Measurements from ENCODE around the gene PCID2.

DNA sequence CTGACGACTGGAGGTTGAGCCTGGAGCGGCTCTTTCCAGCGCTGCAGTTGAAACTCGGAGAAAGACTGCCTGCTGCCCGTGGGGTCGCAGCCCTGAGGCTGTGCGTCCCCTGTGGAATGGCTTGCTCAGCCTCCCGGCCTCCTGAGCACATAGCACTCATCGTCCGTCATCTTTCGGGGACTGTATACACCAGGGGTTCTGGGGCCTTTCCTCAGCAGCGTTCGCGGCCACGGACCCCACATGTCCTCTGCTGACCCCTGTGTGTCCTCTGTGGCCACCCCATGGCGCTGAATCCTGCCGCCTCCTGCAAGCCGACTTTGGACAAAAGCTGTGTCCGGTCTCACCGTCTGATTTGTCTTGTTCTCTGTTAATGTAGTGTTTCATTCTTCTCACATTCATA, 21.3 kb upstream of the PCID2 start:
- TF ChIP-seq, protein P1, sequence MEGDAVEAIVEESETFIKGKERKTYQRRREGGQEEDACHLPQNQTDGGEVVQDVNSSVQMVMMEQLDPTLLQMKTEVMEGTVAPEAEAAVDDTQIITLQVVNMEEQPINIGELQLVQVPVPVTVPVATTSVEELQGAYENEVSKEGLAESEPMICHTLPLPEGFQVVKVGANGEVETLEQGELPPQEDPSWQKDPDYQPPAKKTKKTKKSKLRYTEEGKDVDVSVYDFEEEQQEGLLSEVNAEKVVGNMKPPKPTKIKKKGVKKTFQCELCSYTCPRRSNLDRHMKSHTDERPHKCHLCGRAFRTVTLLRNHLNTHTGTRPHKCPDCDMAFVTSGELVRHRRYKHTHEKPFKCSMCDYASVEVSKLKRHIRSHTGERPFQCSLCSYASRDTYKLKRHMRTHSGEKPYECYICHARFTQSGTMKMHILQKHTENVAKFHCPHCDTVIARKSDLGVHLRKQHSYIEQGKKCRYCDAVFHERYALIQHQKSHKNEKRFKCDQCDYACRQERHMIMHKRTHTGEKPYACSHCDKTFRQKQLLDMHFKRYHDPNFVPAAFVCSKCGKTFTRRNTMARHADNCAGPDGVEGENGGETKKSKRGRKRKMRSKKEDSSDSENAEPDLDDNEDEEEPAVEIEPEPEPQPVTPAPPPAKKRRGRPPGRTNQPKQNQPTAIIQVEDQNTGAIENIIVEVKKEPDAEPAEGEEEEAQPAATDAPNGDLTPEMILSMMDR (IDR thresholded peaks at IDR 0.05; ENCODE audit: low read depth, low read length, poor library complexity, severe bottlenecking) = no peak
- no peak for TF ChIP-seq EZH2phosphoT487 (IDR thresholded peaks at IDR 0.05; ENCODE audit: borderline replicate concordance, low read length)

Measured in DOHH2 (cell line).